RWPE2 (cell line): ENCODE data around the gene PFN3.

Source experiments
- ATAC-seq: fragments of 200-7000 bp; cut with Tn5 transposase; 3 replicates; pipeline ENCODE4 v1.9.1; 2021; ENCODE audit warnings: low read depth
- DNase-seq: peaks from one replicate; pipeline ENCODE4 v3.0.0-alpha.2; 2020; ENCODE audit warnings: low spot score
- H3K27ac ChIP-seq: fragments of 450-650 bp; 2 replicates; pipeline ENCODE4 v1.5.1; 2017; ENCODE audit warnings: mild to moderate bottlenecking; ENCODE audit not compliant: poor library complexity, severe bottlenecking
- H3K27me3 ChIP-seq: fragments of 250-450 bp; sonication (Bioruptor Pico); 2 replicates; pipeline ENCODE4 v1.5.1; 2021; ENCODE audit warnings: mild to moderate bottlenecking, moderate library complexity; ENCODE audit not compliant: insufficient read depth, poor library complexity, severe bottlenecking
- H3K36me3 ChIP-seq: fragments of 250-450 bp; sonication (Bioruptor Pico); 2 replicates; pipeline ENCODE4 v1.5.1; 2020; ENCODE audit warnings: low read depth, mild to moderate bottlenecking, moderate library complexity
- H3K4me1 ChIP-seq: fragments of 250-450 bp; sonication (Bioruptor Pico); 2 replicates; pipeline ENCODE4 v1.5.1; 2021; ENCODE audit warnings: mild to moderate bottlenecking, moderate library complexity; ENCODE audit not compliant: insufficient read depth, poor library complexity, severe bottlenecking
- H3K4me3 ChIP-seq: fragments of 250-450 bp; sonication (Bioruptor Pico); 2 replicates; pipeline ENCODE4 v1.5.1; 2021; ENCODE audit warnings: mild to moderate bottlenecking, moderate library complexity; ENCODE audit not compliant: severe bottlenecking
- H3K9me3 ChIP-seq: fragments of 250-450 bp; sonication (Bioruptor Pico); 2 replicates; pipeline ENCODE4 v1.5.1; 2021; ENCODE audit warnings: mild to moderate bottlenecking, moderate library complexity; ENCODE audit not compliant: severe bottlenecking
- TF ChIP-seq, protein P1 (sequence below): fragments of 450-650 bp; IDR thresholded peaks from one replicate; pipeline ENCODE4 v1.5.1; 2017; ENCODE audit warnings: mild to moderate bottlenecking, moderate library complexity; ENCODE audit not compliant: poor library complexity, severe bottlenecking

The PFN3 gene

DNA sequence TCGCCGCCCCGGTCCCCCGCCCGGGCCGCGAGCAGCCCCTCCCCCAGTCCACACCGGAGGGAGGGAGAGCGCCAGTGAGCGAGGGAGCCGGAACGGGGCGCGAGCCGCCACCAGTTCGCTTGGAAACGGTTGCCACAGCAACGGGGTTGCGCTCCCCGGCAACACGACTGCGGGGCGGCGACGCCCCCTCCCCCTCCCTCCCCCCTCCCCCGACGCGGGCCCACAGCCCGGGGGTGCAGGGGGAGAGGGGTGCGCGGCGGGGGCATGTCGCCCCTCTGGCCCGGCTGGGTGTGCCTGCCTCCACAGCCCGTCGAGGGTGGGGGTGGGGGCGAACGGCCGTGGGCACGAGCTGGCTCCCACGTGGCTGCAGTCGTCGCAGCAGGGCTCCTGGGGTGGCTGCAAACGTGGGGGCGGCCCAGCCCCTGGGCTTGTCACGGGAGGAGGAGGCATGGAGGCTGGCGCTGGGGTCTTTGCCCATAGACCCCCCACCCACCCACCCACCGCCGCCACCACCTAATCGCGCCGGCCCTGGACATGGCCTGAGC is 46.7 kb upstream of the PFN3 start:
- Histone ChIP-seq H3K9me3 (no peaks in the 10 kb centered on the region), H3K4me3 (peak overlapping the region; percentile 55), H3K27me3 (no peaks in the 10 kb centered on the region), H3K27ac (peak overlapping the region; percentile 83), H3K4me1 (peaks cover 9% of the 10 kb centered on the region), H3K36me3 (no peaks in the 10 kb centered on the region)
- TF ChIP-seq, protein P1, sequence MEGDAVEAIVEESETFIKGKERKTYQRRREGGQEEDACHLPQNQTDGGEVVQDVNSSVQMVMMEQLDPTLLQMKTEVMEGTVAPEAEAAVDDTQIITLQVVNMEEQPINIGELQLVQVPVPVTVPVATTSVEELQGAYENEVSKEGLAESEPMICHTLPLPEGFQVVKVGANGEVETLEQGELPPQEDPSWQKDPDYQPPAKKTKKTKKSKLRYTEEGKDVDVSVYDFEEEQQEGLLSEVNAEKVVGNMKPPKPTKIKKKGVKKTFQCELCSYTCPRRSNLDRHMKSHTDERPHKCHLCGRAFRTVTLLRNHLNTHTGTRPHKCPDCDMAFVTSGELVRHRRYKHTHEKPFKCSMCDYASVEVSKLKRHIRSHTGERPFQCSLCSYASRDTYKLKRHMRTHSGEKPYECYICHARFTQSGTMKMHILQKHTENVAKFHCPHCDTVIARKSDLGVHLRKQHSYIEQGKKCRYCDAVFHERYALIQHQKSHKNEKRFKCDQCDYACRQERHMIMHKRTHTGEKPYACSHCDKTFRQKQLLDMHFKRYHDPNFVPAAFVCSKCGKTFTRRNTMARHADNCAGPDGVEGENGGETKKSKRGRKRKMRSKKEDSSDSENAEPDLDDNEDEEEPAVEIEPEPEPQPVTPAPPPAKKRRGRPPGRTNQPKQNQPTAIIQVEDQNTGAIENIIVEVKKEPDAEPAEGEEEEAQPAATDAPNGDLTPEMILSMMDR = no peak
- no peak for DNase-seq
- ATAC-seq = peak; percentile 1; the same call in 1 of the 3 replicates

DNA sequence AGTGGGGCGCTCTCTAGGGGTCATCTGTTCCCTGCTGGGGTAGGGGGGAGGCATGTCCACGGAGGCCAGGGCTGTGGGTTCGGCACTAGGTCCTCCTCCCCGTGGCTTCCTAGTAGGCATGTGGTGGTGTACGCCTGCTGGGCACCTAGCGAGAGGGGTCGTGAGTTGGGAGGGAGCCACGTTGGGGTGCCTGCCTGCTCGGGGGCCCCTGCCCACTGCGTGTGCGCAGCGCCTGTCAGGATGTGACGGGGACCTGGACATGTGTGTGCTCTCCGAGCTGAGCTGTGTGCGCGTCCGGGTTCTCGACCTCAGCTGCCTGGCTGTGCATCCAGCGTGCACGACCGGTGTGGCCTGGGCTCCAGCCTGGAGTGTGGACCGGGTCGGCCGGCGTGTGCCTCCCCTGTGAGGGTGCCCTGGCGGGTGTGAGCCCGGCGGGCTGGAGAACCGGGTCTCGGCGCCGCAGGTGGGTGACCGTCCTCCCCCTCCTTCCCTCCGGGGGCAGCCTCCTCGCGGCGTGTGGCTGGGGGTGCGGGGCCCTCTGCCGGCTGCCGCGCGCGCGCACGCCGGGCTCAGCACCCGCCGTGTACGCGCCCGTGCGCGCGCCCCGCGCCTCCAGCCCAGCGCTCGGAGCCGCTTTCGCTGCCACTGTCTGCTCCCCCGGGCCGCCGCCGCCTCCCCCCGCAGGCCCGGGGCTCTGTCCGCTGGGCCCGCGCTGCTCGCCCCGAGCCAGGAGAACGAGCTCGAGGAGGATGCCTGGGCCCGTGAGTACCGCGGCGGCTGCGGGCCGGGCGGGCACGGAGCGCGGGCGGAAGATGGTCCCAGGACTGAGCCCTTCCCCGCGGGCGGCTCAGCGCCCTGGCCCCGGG is 46.0 kb upstream of the PFN3 start, which contains the start of gene PRR7:
Gene PRR7, plus strand, starts transcription at position 615 of the 866 bp plus-strand sequence. CDS start 8,254 bp downstream, outside the sequence.
- Histone ChIP-seq H3K4me3 (peak within 1 kb of the TSS; percentile 55), H3K36me3 (no peaks in the 10 kb centered on the region), H3K9me3 (no peaks in the 10 kb centered on the region), H3K27me3 (no peaks in the 10 kb centered on the region), H3K4me1 (peaks cover 9% of the 10 kb centered on the region), H3K27ac (peak within 1 kb of the TSS; percentile 83)
- TF ChIP-seq, protein P1 = no peak
- peak; percentile 77 for DNase-seq
- peak; percentile 13 for ATAC-seq

DNA sequence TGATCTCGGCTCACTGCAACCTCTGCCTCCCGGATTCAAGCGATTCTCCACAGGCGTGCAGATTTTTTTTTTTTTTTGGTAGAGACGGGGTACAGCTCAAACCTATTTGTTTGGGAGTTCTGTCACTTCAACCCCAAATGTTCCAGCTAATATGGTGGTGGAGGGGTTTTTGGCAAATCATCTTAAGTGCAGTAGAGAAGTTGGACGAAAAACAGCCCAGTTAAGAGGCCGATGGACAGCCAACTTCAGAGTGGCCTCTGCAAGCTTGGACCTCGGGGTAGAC is 45.4 kb upstream of the PFN3 start:
- H3K27me3 ChIP-seq = no peaks in the 10 kb centered on the region
- DNase-seq (no peak), ATAC-seq (no peak)
- H3K36me3 ChIP-seq = no peaks in the 10 kb centered on the region
- TF ChIP-seq, protein P1 = no peak
- H3K27ac ChIP-seq = peak overlapping the region; percentile 83
- peaks cover 9% of the 10 kb centered on the region for H3K4me1 ChIP-seq
- H3K4me3 ChIP-seq = no peak overlapping the region
- H3K9me3 ChIP-seq = no peaks in the 10 kb centered on the region

DNA sequence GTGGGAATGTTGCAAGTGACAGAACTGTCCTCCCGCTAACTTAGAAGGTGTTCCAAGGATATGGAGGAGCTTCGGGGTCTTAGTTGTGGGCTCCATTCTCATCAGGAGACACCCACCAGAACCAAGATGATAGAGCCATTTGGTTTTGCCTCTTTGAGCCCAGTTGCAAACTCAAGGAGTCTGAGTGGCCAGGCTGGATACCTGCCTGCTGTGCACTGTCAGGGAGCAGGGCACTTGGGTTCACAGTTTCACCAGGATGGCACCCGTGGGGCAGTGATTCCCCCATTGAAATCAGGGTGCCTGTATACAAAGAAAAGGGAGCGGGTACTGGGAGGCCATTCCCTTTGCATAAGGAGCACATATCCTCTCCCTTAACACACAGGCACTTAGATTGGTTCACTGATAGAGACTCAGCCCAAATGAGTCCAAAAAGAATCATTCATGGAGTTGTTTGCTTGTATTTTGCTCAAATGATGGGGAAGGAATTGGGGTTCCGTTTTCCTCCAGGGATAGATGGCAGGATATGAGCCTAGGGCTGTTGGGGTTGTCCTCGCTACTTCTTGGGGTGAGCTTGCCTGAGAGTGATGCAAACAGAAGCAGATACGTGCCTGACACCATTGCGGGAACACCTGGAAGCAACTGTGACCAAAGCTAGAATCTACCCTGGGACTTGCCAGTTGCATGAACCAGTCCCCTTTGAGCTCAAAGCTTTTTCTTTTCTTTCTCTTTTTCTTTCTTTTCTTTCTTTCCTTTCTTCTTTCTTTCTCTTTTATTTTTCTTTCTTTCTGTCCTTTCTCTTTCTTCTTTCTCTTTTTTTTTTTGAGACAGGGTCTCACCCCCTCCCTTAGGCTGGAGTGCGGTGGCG is 44.8 kb upstream of the PFN3 start:
- no peak for ATAC-seq
- no peak overlapping the region for H3K4me3 ChIP-seq
- H3K9me3 ChIP-seq = no peaks in the 10 kb centered on the region
- TF ChIP-seq, protein P1 = no peak
- no peak for DNase-seq
- H3K27ac ChIP-seq = no peak overlapping the region
- H3K4me1 ChIP-seq = peaks cover 9% of the 10 kb centered on the region
- H3K36me3 ChIP-seq = no peaks in the 10 kb centered on the region
- no peaks in the 10 kb centered on the region for H3K27me3 ChIP-seq
